HG03103 (cell line): ENCODE results near the gene CTSD.

Experiments
- ATAC-seq: cut with Tn5 transposase; IDR thresholded peaks from one replicate; pipeline ENCODE4 v1.9.1; 2021; ENCODE audit warnings: low read depth; ENCODE audit not compliant: unreplicated experiment

CTSD gene

GRCh38 chr11:1756791-1757771, 6.6 kb downstream of the CTSD start:
- ATAC-seq = no peak

GRCh38 chr11:1755692-1756561, 7.8 kb downstream of the CTSD start:
- no peak for ATAC-seq

- ATAC-seq = no peak
These were observed 8.4 kb downstream of the CTSD start for GRCh38 chr11:1755344-1755691.

GRCh38 chr11:1754376-1755150, 9.2 kb downstream of the CTSD start:
- ATAC-seq = no peak

- ATAC-seq = no peak
These were observed 9.8 kb downstream of the CTSD start for GRCh38 chr11:1753929-1754305.

GRCh38 chr11:1753229-1753928, 10.3 kb downstream of the CTSD start:
- no peak for ATAC-seq

- ATAC-seq = no peak
These were observed 10.9 kb downstream of the CTSD start for GRCh38 chr11:1752907-1753228.

- no peak for ATAC-seq
These were observed 11.5 kb downstream of the CTSD start for GRCh38 chr11:1751999-1752906.

- ATAC-seq = no peak
These were observed 12.2 kb downstream of the CTSD start for GRCh38 chr11:1751531-1751921.

- no peak for ATAC-seq
These were observed 12.7 kb downstream of the CTSD start for GRCh38 chr11:1750840-1751530.

- no peak for ATAC-seq
These were observed 13.3 kb downstream of the CTSD start, which contains the start of gene IFITM10 for GRCh38 chr11:1750481-1750839. Gene IFITM10, minus strand, starts transcription at chr11:1750595. Its CDS starts 153 bp downstream, at chr11:1750442.

- ATAC-seq = no peak
These were observed 14.1 kb downstream of the CTSD start for GRCh38 chr11:1749395-1750351.

- no peak for ATAC-seq
These were observed 14.9 kb downstream of the CTSD start for GRCh38 chr11:1748636-1749394.

- no peak for ATAC-seq
These were observed 15.7 kb downstream of the CTSD start for GRCh38 chr11:1747753-1748635.

GRCh38 chr11:1746956-1747752, 16.6 kb downstream of the CTSD start:
- ATAC-seq = no peak
